HG03095 (cell line): ENCODE measurements around the gene LAS1L.
"Not testable (repeated sequence)": the region's sequence is repeated elsewhere in the genome, so short reads cannot be mapped to it uniquely, and the experiment has no call there.

Experiments
- ATAC-seq: cut with Tn5 transposase; IDR thresholded peaks from one replicate; pipeline ENCODE4 v1.9.1; 2021; ENCODE audit warnings: moderate library complexity; ENCODE audit not compliant: unreplicated experiment

Gene LAS1L

DNA sequence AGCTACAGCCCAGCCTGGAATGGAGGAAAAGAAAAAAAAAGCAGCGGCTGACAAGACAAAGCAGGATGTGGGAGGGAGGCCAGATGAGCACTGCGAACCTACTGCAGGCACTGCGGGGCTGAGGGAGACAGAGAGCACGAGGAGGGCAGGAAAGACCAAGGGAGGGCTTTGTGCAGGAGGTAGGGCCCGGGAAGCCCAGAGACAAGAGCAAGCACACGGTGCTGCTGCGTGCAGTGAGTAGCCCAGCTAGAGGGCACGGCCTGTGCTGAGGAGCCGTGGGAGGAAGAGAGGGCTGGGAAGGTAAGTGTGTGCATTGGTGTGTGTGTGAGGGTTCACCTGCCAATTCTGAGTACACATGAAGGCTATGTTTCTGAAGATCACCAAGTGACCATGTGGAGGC lies 15.6 kb downstream of the LAS1L start:
- not testable (repeated sequence) for ATAC-seq

DNA sequence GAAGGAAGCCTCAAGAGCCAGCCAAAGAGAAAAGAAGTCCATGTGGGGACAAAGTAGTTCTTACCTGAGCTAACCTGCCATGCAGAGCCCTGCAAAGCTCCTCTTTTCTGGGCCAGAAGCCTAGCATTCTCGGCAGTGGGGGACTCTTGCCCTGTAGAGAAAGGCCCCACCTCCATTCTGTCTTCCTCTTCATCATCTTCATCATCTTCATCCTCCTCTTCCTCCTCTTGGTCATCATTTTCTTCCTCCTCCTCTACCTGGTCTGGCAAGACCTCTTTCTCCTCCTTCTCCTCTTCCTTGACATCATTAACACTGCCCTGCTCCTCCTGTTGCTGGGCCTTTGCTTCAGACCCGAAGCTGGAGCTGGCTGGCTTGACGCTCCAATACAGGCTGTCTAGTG lies 16.7 kb downstream of the LAS1L start:
- no peak for ATAC-seq

DNA sequence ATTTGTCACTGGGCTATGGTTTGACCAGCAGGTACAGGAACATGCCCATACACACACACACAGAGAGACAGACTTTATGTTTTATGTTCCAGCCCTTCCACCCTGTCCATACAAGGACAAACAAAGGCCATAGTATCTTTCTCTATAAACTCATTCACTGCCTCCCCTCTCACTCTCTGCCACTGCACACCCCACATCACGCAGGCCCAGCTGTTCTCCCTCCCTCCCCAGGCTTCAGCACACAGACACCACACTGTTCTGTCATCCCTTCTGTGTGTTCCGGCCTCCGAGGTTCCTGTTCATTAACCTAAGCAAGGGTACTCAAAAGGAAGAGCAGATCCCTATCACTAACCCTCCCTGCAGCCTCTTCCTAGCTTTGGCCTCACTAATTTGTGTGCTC lies 17.8 kb downstream of the LAS1L start:
- ATAC-seq, result no peak

DNA sequence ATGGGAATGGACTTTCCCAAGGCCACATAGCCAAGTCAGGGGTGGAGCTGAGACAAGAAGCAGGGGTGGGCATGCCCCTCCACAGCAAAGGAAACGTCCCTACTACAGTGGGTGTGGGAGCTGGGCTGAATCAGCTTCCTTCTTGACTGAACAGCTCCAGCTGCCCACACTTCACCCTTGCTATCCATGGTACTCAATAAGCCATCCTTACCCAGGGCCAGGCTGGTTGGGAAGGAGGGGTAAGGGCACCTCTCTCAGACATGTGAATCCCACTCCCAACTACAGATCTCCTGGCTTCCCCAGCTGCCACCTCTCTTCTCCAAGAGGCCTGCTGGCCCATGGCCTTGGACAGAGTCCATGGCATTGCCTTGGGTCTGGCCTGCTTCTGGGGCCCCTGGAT lies 21.0 kb downstream of the LAS1L start:
- no peak for ATAC-seq

DNA sequence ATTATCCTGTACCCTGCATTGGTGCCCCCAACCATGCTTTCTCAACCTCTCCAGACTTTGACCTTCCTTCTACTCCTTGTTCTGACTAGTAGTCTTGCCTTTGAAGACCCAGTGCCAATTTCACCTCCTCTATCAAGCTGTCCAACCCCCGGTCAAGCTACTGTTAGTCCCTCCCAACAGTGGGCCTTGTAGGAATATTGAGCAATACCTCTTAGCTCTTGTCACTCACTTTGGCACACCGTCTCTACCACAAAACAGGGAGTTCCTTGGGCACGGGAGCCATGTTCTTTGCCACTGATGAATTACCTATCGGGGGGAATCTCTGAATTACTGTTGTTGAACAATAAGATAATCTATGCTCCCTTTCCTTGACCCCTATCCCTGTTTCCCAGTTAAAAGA lies 25.2 kb downstream of the LAS1L start:
- no peak for ATAC-seq

DNA sequence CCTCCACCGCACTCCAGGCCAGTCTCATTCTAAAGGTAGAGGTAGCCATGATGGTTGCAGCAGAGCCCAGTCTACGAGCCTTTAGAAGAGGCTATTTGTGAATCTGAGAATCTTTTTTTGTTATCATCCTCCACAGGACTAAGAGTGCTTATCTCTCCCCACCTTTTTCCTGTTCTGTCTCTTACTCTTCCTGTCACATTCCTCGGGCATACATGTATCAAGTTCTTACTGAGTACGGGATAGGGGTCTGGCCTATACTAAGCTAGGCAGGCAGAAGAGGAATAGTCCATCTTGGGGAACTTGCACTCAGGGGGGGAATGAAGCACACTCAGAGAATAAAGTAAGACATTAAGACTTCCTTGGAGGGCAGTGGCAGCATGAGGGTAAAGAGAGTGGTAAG lies 25.7 kb downstream of the LAS1L start:
- ATAC-seq, result no peak

DNA sequence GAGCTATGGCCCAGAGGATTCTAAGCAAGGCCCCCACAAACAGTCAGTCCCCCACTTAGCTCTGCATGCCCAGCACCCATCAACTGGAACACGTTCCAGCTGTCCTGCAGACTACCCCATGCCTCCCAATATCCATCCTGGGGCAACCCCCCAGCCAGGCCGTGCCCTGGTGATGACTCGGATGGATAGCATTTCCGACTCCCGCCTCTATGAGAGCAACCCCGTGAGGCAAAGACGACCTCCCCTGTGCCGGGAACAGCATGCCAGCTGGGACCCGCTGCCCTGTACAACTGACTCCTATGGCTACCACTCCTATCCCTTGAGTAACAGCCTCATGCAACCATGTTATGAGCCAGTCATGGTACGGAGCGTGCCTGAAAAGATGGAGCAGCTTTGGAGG lies 32.0 kb downstream of the LAS1L start:
- ATAC-seq, result no peak

DNA sequence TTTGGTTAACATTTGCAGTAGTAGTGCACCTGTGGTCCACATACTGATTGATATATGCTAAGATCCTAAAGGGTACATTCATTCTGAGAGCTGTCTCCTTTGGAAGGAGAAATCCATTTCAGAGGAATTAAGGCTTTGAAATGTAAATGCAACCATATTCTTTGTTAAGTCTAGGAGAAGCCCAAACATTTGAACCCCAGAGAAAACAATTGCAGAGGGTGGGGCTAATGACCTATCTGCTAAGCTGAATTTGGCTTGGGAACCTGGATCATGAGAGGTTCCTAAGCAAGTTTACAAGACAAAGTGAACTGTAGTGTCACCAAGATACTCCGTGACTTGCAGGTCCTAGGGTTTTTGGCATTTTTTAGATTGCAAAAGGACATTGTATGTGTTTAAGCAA lies 41.2 kb downstream of the LAS1L start:
- ATAC-seq, result no peak

DNA sequence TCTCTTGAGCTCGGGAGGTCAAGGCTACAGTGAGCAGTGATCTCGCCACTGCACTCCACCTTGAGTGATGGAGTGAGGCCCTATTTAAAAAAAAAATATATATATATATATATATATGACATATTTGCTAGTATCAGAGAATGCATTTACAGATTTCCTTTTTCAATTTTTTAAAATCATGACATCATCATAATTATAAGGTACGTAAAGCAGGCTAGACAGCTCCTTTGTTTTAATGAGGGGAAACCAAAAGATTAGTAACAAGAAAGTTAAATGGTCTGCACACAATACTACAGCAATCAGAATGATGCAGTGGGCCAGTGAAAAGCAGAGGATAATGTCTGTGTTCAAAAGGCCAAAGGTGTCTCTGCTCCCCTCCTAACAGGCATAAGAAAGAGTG lies 43.0 kb downstream of the LAS1L start:
- no peak for ATAC-seq

DNA sequence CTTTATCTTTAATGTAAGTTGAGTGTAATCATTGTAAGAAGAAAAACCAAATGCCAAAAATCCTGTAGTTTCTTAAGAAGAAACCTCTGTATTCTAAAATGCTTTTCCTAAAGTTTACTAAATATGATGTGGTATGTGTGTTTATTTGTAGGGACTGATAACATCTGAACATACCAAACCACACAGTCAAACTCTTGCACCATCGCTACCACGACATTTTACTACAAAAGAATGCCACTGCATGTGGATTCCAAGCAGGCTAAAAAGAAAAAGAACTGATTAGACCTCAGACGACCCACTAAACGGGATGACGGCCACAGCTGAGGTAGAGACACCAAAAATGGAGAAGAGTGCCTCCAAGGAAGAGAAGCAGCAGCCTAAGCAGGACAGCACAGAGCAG lies 46.1 kb downstream of the LAS1L start:
- no peak for ATAC-seq

DNA sequence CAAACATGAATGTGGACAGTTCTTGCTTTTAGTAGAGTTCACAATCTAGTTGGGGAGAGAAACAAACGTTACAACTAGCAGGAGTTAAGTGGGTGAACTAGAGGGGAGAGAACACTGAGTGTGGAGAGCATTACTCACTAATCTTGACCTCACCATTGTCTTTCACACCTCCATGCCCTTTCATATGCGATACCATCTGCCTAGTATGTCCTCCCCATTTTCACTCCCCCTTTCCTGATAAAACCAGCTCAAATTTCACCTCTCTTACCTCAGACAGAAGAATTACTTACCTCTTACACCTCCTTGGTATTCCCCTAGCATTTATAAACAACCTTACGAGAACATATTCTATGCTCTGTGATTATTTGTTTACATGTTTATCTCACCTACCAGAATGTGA lies 53.6 kb downstream of the LAS1L start:
- ATAC-seq, result no peak

DNA sequence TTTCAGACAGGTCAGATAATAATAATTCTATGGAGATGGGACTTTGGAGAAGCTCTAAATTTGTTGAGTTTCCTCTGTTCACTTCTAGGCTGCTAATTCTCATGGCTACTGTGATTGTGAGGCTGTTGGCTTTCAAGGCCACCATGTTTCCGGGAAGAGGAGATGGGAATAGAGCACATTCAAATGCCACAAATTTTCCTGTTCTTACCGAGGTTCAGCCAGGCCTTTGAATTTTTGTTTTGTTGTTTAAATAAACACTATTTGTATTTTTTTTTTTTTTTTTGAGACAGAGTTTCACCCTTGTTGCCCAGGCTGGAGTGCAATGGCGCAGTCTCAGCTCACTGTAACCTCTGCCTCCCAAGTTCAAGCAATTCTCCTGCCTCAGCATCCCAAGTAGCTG lies 55.5 kb downstream of the LAS1L start:
- ATAC-seq, result not testable (repeated sequence)

DNA sequence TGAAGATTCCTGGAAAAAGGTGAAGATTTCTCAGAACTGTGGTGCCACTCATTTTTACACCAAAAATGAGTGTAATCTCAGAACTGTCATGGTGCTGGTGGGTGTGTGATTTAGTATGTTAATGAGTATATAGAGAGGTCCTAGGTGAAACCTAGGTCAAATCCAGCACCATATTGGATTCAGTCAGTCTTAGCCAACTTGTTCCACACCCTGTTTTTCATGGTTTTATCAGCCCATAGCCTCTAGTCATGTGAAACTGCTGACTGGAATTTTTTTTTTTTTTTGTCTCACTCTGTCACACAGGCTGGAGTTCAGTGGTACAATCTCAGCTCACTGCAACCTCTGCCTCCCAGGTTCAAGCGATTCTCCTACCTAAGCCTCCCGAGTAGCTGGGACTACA lies 58.0 kb downstream of the LAS1L start:
- no peak for ATAC-seq

DNA sequence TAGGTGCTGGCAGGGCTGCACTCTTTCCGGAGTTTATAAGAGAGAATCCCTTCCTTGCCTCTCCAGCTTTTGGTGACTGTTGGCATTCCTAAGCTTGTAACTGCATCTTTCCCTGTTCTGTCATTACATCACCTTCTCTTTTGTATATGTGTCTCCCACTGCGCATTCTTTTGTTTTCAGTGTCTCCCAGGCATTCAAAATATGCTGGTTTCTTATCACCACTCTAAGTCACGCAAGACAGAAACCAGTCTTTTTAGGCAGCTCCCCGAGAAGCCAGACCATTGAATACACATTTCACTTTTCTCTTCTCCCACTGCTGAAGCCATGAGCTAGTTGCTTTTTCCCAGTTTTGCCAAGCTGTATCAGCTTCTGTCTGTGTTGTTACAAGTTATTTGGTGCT lies 71.0 kb downstream of the LAS1L start:
- ATAC-seq, result no peak
